NCI-H2196 (cell line): ENCODE results near the gene BTN1A1.

Source experiments
- DNase-seq: peaks from one replicate; lab custom pipeline; 2025; ENCODE audit not compliant: unreplicated experiment; lab: John Stamatoyannopoulos, UW

The BTN1A1 gene

DNA sequence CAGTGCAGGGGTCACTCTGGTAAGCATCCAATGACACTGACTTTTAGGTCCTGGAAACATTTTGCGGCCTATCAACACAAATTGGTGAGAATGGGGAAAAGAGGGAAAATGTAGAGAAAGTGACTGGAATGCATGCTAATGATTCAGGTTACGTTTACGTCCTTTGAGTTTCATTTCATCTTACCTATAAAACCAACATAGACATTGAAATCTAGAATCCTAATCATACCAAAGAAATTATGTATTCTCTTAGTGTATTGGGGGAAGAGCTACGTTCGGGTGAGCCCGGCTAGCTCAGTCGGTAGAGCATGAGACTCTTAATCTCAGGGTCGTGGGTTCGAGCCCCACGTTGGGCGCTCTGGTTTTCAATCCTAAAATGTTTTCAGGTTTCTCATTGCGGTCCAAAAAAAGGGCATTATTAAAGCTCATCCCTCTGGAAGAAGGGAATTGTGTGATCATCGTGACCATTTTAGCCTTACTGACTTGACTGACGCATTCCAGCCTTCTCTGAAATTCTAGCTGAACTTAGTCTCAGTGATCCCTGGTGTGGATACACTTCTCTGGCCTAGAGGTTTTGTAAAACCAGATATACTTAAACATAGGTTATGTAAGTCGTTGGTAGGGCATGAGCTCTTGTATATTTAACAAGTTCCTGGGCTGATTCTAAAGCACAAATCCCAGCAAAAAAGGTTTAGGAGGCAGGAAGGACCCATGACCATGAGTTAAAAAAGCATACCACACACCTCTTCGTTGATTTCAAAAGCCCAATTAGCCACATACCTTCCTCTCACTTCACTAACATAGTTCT lies 56.4 kb downstream of the BTN1A1 start:
- no peak for DNase-seq
